ELF-1 (cell line): ENCODE measurements around the gene IKZF1.

Experiments
- DNase-seq: peaks from one replicate; pipeline ENCODE4 v3.0.0-alpha.2; 2016; ENCODE audit warnings: low read depth, low spot score

Gene IKZF1

DNA sequence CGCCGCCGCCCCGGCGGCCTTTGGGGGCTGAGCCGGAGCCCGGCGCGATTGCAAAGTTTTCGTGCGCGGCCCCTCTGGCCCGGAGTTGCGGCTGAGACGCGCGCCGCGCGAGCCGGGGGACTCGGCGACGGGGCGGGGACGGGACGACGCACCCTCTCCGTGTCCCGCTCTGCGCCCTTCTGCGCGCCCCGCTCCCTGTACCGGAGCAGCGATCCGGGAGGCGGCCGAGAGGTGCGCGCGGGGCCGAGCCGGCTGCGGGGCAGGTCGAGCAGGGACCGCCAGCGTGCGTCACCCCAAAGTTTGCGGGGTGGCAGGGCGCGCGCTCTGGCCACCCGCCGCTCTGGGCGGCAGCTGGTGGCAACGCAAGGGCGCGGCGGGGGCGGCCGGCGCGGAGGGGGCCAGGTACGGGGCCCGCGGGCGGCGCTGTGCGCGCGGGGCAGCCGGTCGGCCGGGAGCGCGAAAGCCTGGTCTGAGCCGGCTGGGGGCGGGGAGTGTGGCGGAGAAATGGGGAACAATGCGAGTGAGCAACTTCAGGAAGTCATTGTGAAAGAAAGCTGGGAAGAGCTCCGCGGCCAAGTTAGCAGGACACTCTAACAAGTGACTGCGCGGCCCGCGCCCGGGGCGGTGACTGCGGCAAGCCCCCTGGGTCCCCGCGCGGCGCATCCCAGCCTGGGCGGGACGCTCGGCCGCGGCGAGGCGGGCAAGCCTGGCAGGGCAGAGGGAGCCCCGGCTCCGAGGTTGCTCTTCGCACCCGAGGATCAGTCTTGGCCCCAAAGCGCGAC lies at the start of gene IKZF1:
Gene IKZF1, plus strand, starts transcription at position 588 of the 782 bp plus-strand sequence. CDS start 14,346 bp downstream, outside the sequence.
- DNase-seq: peak; percentile 23

DNA sequence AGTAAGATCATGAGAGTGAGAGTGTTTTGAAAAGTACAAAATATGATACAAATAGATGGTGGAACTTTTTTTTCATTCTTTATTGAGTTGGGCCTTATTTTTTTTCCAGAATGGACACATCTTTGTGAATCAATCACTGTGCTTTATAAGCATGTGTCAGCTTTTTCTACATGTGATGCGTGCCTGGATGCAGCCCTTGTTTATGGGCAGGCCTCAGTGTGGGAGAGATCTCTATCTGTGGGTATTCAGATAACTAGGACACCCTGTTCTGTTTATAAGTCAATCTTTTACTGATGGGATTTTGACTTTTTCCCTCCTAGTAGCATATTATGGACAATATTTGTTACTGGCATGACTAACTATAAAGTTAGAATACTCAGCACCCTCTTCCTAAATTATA lies 42.9 kb upstream of the IKZF1 start:
- no peak for DNase-seq

DNA sequence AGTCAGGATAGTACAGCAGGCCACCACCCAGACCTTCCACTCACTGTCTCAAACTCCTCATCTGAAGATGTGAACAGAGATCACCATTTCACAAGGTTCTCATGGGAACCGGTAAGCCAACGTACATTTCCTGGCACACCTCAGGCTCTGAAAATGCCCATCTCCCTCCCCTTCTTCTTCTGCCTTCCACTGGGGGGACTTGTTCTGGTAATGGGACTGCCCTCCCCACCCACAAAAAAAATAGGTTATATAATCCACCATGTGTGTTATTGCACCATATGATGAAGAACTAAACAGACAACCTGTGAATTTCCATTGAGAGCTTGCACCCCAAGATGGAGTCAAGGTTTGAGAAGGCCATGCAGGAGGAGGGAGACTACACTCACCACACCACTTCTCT lies 42.1 kb upstream of the IKZF1 start:
- no peak for DNase-seq

DNA sequence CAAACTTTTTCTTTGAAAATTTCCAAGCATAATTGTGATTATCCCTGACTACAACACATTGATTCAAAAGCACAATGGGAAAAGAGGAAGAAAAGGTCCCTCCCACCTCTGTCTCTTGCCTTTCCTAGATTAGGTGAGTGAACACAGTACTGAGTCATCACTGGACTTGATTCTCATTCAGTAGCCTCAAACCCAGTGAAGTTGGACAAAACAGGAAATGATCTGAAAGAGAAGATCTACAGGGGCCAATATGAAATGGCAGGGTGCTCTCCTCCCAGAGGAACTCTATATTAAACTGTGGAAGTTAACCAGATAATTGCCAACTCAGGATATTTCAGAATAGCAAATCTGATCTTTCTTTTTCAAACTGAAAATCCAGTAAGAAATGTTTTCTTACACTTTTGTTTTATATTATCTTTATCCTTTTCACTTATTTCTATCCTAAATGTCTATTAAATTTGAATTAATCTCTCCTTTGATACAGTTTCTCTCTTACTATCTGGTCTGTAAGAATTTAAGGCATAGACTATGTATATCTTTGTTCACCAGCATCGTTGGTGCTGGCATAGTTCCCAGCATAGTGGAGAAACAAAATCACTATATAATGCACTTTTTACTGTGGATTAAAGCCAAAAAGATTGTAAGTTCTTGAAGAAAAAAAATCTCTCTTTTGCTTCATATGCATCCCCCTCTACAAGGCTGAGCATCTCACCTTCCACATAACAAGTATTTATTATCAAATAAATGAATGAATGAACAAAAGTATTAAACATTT lies 41.4 kb upstream of the IKZF1 start:
- DNase-seq: no peak

DNA sequence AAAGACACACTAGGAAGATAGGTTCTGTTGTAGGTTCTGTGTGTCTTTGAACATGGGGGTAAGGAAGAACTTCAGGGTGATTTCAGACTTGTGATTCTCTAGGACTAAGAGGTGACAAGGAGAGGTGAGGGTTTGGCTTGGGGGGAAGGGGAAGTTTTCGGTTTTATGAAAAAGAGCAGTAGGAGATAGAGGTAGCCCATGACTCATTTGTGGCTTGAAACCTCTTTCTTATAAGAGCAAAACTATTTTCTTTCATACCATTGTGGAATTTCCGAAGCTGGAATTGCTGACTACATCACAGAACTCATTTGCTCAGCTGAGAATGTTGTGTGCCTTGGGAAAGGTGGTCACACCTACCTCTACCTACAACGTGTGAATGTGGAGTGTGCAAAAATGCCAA lies 39.6 kb upstream of the IKZF1 start:
- no peak for DNase-seq

DNA sequence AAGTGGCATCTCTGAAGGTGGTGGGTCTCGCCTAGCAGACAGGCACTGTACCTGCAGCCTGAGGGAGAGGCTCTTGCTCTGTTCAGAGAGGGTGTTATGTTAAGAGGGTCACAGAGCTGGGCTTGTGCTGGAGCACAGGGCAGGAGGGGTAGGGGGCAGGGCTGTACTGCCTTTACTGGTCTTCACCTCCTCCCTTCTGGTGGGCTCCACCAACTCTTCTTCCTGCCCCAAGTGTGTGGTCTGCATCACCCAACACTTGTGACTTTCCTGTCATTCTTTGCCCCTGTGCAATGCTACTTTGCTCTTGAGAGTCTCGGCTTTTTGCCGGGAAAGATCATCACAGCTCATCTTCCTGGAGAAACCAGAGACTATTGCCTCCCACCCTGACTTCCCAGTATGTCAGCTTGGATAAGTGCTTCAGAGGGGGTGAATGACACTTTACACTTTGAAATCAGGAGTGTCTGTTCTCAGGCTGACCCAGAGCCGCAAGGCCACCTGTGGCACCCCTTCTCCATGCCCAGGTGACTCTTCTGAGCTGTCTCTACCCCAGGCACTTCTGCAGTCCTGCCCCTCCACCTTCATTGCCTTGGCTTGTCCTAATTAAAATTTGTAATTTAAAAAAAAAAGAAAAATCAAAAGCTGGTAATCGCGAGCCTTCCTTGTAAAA lies 38.4 kb upstream of the IKZF1 start:
- no peak for DNase-seq

DNA sequence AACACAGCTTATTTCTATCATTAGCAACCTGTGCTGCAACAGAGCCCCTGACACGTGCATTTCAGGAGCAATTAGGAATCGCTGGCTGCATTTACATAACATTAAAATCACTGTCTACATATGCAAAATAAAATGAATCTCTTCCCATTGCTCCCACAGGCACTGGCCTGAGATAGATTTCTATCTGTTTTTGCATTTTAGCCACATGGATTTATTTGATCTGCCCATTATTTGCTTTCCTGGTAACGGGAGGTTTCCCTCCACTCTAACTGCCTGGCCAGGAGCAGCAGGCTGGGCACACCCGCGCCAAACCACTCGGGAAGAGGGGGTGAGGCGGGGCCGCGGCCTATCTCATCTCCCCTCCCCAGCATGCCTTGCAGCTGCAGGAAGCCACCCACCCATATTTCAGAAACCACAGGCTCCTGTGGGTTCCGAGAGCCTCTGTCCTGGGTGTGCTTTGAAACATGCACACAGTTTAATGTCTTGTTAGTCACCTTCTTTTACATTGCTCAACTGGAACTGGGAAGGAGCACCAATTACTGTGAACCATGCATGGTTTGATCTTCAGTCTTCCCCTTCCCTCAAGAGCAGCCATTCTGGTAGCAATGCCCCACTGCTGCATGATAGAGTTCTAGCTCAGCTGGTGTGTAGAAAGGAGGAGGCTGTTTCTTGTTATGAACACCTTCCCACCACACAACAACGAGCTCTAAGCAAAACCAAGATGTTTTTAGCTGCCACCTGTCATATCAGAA lies 37.7 kb upstream of the IKZF1 start:
- DNase-seq: no peak

DNA sequence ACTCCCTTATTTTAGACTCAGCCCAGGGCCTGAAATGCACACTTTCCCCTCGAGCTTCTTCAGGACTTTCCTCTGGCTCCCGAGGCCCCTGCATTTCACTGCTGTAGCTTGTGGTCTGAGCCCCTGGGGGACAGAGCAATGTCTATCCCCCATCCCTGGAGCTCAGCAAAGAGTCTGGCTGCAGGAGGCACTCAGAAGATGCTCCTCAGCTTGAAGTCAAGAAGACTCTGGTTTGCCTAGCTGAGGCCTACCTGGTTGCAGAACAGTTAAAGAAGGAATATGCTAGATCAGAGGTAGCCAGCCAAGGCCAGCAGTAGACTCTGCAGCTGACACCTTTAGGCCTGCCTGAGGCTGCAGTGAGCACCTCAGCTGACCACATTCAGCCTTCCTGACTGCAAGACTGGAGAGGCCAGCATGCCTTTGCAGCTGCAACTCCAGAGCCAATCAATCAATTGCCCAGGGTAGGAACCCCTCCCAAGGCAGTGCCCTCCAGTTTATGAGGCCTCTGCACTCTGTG lies 36.9 kb upstream of the IKZF1 start:
- DNase-seq: no peak

DNA sequence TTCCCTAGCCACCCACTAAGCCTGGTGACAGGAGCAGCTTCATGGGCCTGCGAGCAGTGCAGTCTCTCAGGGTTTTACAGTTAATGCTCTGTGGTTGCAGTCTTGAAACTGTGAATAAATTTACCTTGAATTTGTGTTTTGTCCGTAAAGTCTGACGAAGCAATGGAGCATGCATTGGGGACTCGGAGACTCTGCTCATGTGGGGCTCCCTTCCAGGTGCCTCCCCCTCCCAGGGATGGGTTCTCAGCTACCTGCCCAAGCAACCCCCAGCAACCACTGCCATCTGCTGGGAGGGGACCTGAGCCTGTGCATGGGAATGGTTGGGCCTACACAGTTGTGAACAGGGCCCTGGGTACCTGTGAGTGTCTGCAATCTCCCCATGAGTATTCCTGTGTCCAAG lies 36.3 kb upstream of the IKZF1 start:
- DNase-seq: no peak

DNA sequence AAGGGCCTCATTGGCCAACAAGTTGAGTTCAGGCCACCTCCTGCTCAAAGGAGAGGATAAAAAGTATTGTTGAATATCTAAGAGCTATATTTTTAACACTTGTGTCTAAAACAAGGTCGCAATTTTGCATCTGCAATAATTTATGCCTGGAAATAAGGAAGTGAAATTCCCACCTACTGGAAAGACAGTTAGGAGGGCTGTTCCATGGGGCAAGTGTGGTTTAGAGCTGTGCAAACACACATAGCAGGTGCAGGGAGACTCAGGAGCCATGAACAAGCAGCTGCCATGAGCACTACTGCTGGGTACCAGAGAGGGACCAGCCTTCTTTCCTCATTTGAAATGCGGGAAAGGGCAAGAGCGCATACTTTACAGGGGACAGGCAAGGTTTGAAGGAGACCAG lies 35.5 kb upstream of the IKZF1 start:
- no peak for DNase-seq

DNA sequence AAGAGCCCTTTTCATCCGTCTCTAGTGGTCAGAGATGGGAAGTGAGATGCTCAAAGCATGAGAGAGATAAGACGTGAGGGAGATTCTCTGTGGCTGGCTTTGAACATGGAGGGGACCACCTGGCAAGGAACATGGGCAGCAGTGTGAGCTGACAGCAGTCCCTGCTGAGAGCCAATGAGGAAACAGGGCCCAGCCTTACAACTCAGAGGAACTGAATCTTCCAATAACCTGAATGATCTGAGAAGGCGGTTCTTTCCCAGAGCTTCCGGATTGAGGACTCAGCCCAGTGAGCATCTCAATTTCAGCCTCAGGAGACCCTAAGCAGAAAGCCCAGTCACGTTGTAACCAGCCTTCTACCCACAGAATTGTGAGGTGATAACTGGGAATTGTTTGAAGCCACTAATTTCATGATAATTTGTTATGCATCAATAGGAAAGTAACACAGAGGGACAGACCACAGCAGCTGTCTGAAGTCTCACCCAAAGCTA lies 33.9 kb upstream of the IKZF1 start:
- DNase-seq: no peak

DNA sequence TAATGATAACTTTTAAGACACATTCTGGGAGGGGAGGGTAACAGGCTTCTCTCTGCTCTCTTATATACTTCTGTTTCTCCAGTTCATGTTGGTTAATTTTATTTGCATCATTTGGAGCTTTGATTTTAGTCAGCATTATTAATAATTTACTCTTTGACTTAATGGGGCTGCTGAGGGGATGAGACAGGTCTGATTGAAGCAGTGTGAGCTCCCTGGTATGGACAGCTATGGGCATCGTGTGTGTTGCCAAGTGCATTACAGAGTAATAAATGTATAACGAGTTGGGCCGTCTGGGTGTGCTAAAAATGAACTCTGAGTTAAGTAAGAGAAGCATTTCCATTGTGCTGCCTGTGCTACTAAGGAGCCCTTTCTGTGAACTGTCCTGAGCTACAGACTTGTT lies 31.7 kb upstream of the IKZF1 start:
- DNase-seq: no peak

DNA sequence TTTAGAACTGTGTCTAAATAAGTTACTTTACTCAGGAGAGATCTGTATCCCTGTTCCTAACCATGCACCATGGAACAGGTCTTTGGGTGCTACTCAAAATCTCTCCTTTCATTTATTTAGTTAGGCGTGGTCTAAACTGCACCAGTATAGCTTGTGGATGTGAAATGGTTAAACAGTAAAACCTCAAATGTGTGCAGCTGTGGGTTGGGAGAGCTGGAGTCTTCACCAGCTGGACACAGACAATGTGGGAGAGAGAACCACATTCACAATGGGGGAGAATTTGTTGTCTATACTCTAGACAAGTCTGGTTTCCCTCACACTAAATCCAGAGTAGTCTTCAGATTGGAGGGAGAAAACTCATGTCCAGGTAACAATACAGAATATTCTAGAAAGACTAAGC lies 31.2 kb upstream of the IKZF1 start:
- DNase-seq: no peak

DNA sequence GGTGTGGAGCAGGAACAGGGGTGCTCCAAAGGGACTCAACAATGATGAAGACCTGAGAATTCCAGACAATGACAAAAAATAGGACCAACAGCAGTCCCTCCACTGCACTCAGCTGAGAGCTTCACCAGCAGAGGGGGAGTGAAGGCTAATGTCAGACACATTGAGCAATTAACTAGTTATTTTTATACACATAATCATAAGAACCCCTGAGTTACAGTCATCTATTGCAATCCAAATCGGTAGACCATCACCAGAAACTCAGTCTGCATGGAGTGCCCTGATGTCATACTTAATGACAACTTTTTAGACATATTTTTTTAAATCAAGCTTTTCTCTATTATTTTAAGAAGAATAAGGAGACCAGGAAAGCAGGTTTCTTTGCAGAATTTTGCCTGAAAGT lies 30.6 kb upstream of the IKZF1 start:
- DNase-seq: no peak

DNA sequence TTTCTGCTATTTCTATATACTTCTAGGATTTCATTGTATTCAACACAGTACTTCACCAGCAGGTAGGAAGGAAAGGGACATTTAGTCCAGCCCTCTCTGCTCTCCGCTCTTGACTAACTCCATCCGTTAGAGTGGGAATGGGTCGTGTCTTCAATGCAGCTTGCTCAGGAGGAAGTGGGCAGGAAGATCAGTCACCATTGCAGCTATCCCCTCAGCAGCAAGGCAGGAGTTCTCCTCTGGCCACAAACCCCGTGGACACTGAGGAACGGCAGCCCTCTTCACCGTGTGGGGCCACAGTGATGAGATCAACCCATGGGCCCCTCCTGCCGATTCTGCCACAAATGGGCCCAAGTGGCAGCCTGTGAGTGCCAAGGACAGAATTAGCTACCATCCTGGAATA lies 30.2 kb upstream of the IKZF1 start:
- no peak for DNase-seq

DNA sequence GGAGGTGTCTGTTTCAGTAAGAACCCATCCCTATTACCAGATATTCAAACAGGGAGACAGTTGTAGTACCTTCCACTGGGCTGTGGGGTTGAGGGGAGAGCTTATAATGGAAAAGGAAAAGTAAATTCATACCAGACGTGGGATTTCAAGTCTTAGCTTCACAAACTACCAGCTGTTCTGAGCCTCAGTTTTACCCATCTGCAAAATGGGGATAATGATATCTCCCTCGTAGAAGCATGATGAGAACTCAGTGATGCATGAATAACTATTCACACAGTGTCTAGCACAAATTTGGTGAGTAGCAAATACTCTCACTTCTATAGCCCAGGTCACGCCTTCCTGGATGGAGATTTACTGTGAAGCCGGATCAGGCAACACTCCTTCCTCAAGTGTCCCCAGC lies 29.1 kb upstream of the IKZF1 start:
- DNase-seq: no peak

DNA sequence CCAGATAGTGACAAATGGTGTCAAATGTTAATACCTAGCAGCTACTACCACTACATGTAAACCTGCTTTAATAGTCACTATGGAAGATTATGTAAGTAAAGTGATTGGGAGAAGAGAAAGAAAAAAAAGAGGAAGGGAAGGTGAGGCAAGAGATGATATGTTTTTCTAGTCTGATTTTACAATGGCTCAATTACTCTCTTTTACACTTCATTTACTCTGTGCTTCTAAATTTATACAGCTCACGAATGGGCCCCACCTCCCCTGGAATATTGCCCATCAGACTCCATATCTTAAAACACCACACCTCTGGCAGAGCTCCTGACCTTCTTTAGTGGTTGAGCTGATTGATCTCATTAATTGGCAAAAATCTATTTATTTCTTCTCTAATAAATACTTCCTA lies 28.0 kb upstream of the IKZF1 start:
- DNase-seq: no peak

DNA sequence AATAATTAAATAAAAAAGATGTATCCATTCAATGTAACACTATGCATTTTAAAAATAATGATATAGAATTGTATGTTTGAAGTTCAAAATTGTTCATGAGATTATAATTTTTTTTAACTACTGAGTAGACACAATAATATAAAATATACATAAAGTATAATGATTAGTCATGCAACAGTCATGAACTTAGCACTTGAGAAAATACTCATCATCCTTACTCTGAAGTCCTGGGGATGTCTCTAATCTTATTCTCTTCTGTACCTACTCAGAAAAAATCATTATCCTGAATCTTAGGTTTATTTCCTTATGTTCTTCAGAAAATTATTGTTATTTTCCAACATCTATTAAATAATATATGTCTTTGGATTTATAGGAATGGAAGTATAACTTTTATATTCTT lies 26.4 kb upstream of the IKZF1 start:
- no peak for DNase-seq

DNA sequence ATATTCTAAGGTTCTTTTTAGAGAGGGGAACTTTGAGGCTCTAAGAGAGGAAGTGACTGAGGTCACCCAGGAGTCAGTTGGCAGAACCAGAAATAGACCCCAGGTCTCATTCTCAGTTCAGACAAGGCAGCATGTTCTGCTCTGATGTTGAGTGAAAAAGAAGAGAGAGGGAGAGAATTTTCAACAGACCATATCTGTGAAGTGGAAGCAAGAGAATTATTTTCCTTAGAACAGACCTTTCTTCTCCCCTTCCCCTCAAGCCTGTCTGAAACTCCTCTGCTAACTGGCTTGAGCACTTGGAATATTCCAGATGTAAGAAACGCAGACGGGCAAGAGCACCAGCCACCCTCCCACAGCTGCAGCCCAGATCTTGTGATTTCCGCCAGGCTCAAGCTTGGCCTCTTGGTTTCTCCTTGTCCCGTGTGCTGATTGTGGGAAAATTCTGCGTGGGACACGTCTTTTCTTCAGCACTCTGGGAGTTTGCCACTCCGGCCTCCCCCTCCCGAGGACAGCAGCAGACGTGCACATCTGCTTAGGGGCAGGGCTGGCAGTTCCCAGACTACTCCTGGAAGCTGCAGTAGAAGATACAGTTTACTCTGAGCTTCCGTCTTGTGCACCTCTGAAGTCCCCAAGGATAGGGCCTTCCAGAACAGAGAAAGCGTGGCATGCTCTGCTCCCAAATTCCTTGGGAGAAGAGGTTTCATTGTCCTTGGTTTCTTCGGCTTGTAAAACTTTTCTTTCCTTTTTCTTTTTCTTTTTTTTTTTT lies 22.7 kb upstream of the IKZF1 start:
- DNase-seq: no peak

DNA sequence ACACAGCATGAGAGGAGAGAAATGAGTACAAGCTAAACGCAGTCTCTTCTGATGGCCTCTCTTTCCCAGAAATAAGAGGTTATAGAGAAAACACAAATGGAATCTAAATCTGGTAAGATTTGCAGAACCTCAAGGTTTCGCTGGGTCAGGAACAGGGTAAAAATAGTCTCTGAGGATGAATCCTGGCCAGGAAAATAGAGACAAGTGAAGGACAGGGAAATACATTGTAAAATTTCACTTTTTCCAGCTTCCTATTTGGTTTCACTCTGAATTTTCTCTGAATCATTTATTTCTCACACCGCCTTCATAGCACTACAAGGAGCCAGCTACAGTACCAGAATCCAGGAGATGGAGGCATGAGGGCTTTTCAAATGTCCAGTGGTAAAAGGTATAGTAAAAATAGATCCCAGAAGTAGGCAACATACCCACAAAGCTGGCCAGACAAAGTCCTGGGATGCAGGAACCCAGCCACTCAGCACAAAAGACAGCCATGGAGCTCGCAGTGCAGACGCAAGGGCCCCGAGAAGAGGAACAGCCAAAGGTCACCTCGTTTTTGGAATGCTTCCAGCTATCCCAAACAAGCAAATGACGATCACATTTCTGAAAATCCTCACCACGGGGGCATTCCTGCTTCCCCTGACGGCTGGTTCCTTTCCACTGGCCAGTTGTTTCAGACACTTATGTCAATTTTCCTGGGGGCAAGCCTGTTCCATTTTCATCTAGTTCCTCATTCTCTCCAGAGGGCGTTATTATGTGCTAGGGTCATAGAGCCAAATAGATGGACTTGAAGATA lies 21.5 kb upstream of the IKZF1 start:
- DNase-seq: no peak
